CD4-positive, CD25-positive, alpha-beta regulatory T cell (primary cell): Measurements from ENCODE around the gene CSDE1. TPM values are rescaled to one million over a fixed set of nuclear protein-coding genes. Genes with fewer than 3 reads are reported as not detected.
"Not testable (repeated sequence)": the region's sequence is repeated elsewhere in the genome, so short reads cannot be mapped to it uniquely, and the experiment has no call there.

ENCODE experiments used
- ATAC-seq, 2 donors: fragments of 150-1000 bp; cut with Tn5 transposase; one replicate each; pipeline ENCODE4 v1.10.0; 2021; ENCODE audit warnings: low read depth in 2 of 2, moderate number of reproducible peaks in 2 of 2, moderate library complexity in 1 of 2
- DNase-seq, 3 donors: peaks; one replicate each; pipeline versions ENCODE4 v3.0.0 to v3.0.0-alpha.2; 2012 to 2022; ENCODE audit warnings: mixed read lengths in 1 of 3
- H3K27ac ChIP-seq: one replicate; pipeline ENCODE4 v1.7.0; 2013; ENCODE audit warnings: mild to moderate bottlenecking, low read length; ENCODE audit not compliant: insufficient read depth, poor library complexity, severe bottlenecking
- H3K27me3 ChIP-seq: one replicate; pipeline ENCODE4 v1.7.0; 2013; ENCODE audit warnings: low read length; ENCODE audit not compliant: control insufficient read depth, insufficient read depth
- H3K36me3 ChIP-seq: one replicate; pipeline ENCODE4 v1.7.0; 2013; ENCODE audit warnings: mild to moderate bottlenecking, low read length, moderate library complexity; ENCODE audit not compliant: control insufficient read depth, insufficient read depth
- H3K4me1 ChIP-seq: 2 replicates; pipeline ENCODE4 v1.7.0; 2013; ENCODE audit warnings: mild to moderate bottlenecking, low read length; ENCODE audit not compliant: insufficient read depth, control insufficient read depth, poor library complexity, severe bottlenecking
- H3K4me3 ChIP-seq: one replicate; pipeline ENCODE4 v1.7.0; 2013; ENCODE audit warnings: low read depth, mild to moderate bottlenecking, low read length, moderate library complexity
- H3K9me3 ChIP-seq, 2 experiments: 1 replicate in 1 of 2; 2 replicates in 1 of 2; pipeline ENCODE4 v1.7.0; 2013; ENCODE audit warnings: low read length in 2 of 2, mild to moderate bottlenecking in 1 of 2, moderate library complexity in 1 of 2; ENCODE audit not compliant: control insufficient read depth in 2 of 2
- H3K27ac Mint-ChIP-seq, 3 donors: one replicate each; pipeline ENCODE4 v1.8.0; 2020 to 2022; ENCODE audit warnings: mild to moderate bottlenecking in 3 of 3, mixed read lengths in 3 of 3, moderate library complexity in 2 of 3
- H3K27me3 Mint-ChIP-seq: one replicate; pipeline ENCODE4 v1.8.0; 2022; ENCODE audit warnings: mild to moderate bottlenecking, mixed read lengths
- H3K36me3 Mint-ChIP-seq: one replicate; pipeline ENCODE4 v1.8.0; 2020; ENCODE audit warnings: mixed read lengths
- H3K4me1 Mint-ChIP-seq, 4 donors: one replicate each; pipeline ENCODE4 v1.8.0; 2020 to 2022; ENCODE audit warnings: mixed read lengths in 4 of 4, mild to moderate bottlenecking in 1 of 4
- H3K4me3 Mint-ChIP-seq, 4 donors: one replicate each; pipeline ENCODE4 v1.8.0; 2020 to 2022; ENCODE audit warnings: mild to moderate bottlenecking in 4 of 4, mixed read lengths in 4 of 4, moderate library complexity in 3 of 4
- H3K9me3 Mint-ChIP-seq, 7 donors: one replicate each; pipeline ENCODE4 v1.8.0; 2020 to 2022; ENCODE audit warnings: mixed read lengths in 7 of 7, mild to moderate bottlenecking in 3 of 7, moderate library complexity in 2 of 7
- polyA plus RNA-seq, 4 donors: library from polyadenylated mRNA; unstranded; fragments of 300-500 nt; fragmentation: Illumina TruSeq; gene quantifications; one replicate each; pipeline ENCODE4 v1.2.3, GENCODE V29; 2021
- total RNA-seq: library from RNA; stranded (reverse); gene quantifications from one replicate; pipeline ENCODE4 v1.2.3, GENCODE V29; 2022

The CSDE1 gene
- total and polyA plus RNA-seq, 5 donors from 2014 or later, result 363 to 641 (median 367) TPM

DNA sequence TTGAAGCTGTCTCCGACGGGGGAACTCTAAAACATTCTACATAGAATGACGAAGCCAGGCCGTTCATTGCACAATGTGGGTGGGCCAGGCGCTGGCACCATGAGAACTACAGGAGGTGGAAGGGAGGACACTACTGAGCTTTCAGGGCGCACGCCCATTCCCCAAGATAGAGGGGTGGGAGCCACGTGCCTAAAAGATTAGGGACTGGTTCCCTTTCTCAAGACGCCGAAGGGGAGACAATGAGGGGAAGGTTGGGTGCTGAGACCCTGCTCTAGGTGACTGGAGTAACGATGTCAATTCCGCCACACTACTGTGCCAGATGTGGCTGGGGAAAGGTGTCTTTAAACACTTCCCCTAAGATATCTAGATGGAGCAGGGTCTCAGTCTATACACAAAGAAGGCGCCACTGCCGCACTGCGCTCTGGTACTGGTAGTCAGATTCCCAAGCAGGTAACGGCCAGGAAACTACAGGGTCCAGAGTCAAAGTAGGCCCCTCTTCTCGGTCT, 782 bp downstream of the CSDE1 start:
- Histone ChIP-seq H3K36me3 (no peaks in the 10 kb centered on the region), H3K9me3 (no peaks in the 10 kb centered on the region), H3K4me3 (peak overlapping the region; percentile 99), H3K4me1 (peaks cover 58% of the 10 kb centered on the region), H3K27me3 (no peaks in the 10 kb centered on the region), H3K27ac (peak overlapping the region; percentile 100)
- ATAC-seq, result no peak
- Mint-ChIP-seq H3K27me3 (peaks cover 12% of the 10 kb centered on the region), H3K9me3 (peaks cover 0 to 5% (median 0%) of the 10 kb centered on the region in 7 donors), H3K4me3 (peak overlapping the region; percentile 97 to 100 (median 98)), H3K27ac (peak overlapping the region; percentile 99 to 100 (median 100)), H3K4me1 (peaks cover 26 to 63% (median 56%) of the 10 kb centered on the region in 4 donors), H3K36me3 (no peaks in the 10 kb centered on the region)
- DNase-seq, result peak in 1 of 3 donors; percentile 3

DNA sequence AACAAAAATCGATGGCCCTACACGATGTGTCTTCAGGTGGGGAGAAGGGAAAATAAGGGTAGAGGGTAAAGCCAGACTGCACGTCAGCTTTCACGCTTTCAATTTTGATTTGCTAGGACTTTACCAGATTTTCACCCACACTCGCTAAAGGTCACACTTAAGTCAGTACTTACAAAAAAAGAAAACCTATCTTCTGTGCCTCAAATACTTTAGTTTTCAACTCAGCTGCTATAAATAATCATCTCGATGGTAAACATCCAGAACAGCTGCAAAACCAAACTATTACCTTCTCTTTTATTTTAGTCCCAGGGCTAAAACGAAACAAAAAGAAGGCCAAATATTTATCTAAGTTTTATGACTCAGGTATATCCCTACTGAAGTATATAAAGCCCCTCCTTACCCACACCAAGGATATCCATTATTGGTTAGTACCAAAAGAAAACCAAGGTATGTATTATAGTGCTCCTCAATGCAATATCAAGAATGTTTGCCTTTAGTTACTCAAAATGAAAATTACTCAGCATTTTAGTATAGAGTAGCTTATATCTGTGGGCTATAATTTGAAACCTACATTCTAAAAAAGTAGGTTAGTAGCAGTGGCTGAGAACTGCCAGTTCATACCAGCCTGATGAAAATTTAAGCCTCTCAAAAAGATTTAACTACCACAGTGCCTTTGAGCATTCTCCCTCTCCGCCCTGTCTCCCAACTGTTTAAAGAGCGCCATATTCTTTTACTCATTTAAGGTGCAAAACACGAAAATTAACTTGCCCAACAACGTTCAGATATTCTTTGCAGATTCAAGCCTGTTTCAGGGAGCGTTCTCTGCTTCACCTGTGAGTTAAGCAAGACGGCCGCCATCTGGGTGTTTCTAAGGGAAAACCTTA, 1.5 kb downstream of the CSDE1 start:
- Histone ChIP-seq H3K36me3 (no peaks in the 10 kb centered on the region), H3K4me1 (peaks cover 66% of the 10 kb centered on the region), H3K9me3 (no peaks in the 10 kb centered on the region), H3K4me3 (peak overlapping the region; percentile 99), H3K27ac (peak overlapping the region; percentile 100), H3K27me3 (no peaks in the 10 kb centered on the region)
- Mint-ChIP-seq H3K27ac (peak overlapping the region; percentile 89 to 100 (median 100)), H3K36me3 (no peaks in the 10 kb centered on the region), H3K27me3 (peaks cover 12% of the 10 kb centered on the region), H3K4me3 (peak overlapping the region; percentile 97 to 100 (median 98)), H3K9me3 (peaks cover 0 to 5% (median 0%) of the 10 kb centered on the region in 7 donors), H3K4me1 (peaks cover 34 to 70% (median 63%) of the 10 kb centered on the region in 4 donors)
- no peak for ATAC-seq
- DNase-seq, result peak in 2 of 3 donors; percentile 34 to 52

DNA sequence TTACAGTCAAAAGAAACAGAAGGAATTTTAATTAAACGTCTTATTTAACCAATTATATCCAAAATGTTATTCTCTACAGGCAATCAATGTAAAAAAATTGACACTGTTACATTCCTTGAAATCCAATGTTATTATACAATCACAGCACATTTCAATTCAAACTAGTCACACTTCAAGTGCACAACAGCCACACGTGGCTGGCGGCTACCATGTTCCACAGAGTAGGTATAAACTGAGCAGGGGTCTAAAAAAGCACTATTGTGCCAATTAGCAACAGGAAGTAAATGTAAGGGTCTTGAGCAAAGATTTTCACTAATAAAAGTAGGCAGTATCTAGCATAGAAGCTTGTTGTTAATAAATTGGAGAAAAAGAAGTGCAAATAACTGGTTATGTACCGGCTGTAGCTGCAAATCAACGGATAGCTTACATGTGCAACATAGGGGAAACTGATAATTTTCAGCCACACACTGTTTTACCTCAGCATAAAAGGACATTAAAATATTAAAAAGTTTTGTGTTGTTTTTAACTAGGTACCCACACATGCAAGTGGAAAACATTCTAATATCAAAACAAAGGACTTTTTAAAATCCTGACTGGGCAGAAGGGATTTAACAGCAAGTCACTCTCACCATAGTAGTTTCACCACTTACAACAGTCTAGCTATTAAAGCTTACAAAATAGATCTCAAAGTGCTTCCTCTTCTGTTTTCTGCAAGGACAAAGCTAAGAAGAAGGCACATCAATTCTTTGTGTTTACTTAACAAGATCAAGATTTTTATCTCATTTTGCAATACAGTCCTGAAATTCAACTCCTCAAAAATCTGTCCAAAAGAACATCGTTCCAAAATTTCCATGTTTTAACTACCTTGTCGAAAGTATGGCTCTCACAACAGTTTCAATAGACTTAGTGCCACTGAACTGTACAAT, 2.5 kb downstream of the CSDE1 start:
- Histone ChIP-seq H3K36me3 (peaks cover 6% of the 10 kb centered on the region), H3K27ac (peak overlapping the region; percentile 100), H3K4me1 (peaks cover 75% of the 10 kb centered on the region), H3K4me3 (peak overlapping the region; percentile 99), H3K27me3 (no peaks in the 10 kb centered on the region), H3K9me3 (no peaks in the 10 kb centered on the region)
- peaks cover 44 to 80% (median 72%) of the 10 kb centered on the region in 4 donors for H3K4me1 Mint-ChIP-seq
- H3K9me3 Mint-ChIP-seq, result peaks cover 0 to 5% (median 0%) of the 10 kb centered on the region in 7 donors
- peak overlapping the region; percentile 50 to 100 (median 85) for H3K27ac Mint-ChIP-seq
- ATAC-seq, result no peak
- H3K4me3 Mint-ChIP-seq, result peak overlapping the region; percentile 97 to 100 (median 98)
- H3K36me3 Mint-ChIP-seq, result peaks cover 1% of the 10 kb centered on the region
- peaks cover 12% of the 10 kb centered on the region for H3K27me3 Mint-ChIP-seq
- DNase-seq, result no peak

DNA sequence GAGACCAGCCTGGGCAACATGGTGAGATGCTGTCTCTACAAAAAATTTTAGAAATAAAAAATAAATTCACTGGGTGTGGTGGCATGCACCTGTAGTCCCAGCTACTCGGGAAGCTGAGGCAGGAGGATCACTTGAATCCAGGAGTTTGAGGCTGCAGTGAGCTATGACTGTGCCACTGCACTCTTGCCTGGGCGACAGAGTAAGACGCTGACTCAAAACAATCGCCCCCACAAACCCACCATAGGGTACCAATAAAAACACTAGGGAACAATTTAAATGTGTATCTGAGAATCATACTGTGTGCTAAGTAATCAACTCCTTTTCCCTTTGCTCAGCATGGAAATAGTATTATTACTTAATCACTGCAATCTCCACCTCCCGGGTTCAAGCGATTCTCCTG, 4.1 kb downstream of the CSDE1 start:
- Mint-ChIP-seq H3K36me3 (peaks cover 14% of the 10 kb centered on the region), H3K27me3 (peaks cover 12% of the 10 kb centered on the region), H3K27ac (peak overlapping the region; percentile 31 to 100 (median 35)), H3K4me1 (peaks cover 54 to 93% (median 85%) of the 10 kb centered on the region in 4 donors), H3K4me3 (peak overlapping the region; percentile 97 to 100 (median 98))
- not testable (repeated sequence) for H3K27me3 ChIP-seq, DNase-seq, H3K9me3 Mint-ChIP-seq, H3K9me3 ChIP-seq, ATAC-seq
- H3K4me1 ChIP-seq, result peaks cover 82% of the 10 kb centered on the region
- H3K27ac ChIP-seq, result peak overlapping the region; percentile 100
- H3K4me3 ChIP-seq, result peak overlapping the region; percentile 99
- H3K36me3 ChIP-seq, result peaks cover 20% of the 10 kb centered on the region

DNA sequence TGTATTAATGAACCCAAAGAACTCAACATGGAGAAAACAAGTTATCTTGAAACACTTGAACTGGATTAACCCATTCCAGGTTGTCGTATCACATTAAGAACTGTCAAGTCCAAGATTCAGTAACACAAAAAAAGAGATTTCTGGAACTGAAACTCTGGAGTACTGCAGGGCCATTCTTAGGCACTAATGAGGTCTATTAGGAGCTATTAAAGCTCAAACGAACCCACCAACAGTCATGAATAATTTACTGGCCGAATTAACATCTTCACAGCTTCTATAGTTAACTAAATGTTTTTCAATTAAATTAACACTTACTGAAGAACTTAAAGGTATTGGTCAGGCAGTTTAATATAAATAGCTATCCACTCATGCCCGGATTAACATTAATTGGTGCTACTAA, 4.6 kb downstream of the CSDE1 start:
- no peaks in the 10 kb centered on the region for H3K27me3 ChIP-seq
- DNase-seq (no peak), ATAC-seq (no peak)
- Mint-ChIP-seq H3K9me3 (no peaks in the 10 kb centered on the region), H3K4me1 (peaks cover 57 to 97% (median 86%) of the 10 kb centered on the region in 4 donors), H3K27ac (peak overlapping the region in 1 of 3 donors; percentile 35), H3K36me3 (peaks cover 19% of the 10 kb centered on the region), H3K27me3 (peaks cover 12% of the 10 kb centered on the region), H3K4me3 (peak overlapping the region; percentile 54 to 98 (median 77))
- H3K9me3 ChIP-seq, result no peaks in the 10 kb centered on the region
- peak overlapping the region; percentile 99 for H3K4me3 ChIP-seq
- H3K4me1 ChIP-seq, result peaks cover 83% of the 10 kb centered on the region
- no peak overlapping the region for H3K27ac ChIP-seq
- peaks cover 26% of the 10 kb centered on the region for H3K36me3 ChIP-seq

DNA sequence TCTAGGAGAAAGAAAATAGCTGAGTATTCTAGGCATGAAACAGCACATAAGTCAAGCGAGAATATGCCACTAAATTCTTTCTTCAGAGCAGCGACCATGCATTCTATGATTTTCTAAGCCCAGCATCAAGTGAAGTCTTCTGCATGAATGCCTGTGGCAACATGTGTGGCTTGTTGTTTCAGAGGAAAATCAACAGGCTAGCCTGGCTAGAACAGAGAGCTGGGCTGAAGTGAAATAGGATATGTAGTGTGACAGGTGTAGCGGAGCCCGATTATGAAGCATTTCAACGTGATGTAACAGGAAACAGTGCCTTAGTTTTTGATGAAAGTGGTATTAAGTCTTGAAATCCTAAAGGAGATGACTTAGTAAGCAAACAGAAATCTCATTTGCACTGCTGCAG, 7.0 kb downstream of the CSDE1 start:
- Mint-ChIP-seq H3K36me3 (peaks cover 34% of the 10 kb centered on the region), H3K4me1 (peaks cover 67 to 96% (median 87%) of the 10 kb centered on the region in 4 donors), H3K27ac (no peak overlapping the region), H3K27me3 (no peaks in the 10 kb centered on the region), H3K4me3 (peak overlapping the region; percentile 10 to 98 (median 69)), H3K9me3 (no peaks in the 10 kb centered on the region)
- ATAC-seq (no peak), DNase-seq (peak in 1 of 3 donors; percentile 11)
- Histone ChIP-seq H3K36me3 (peaks cover 48% of the 10 kb centered on the region), H3K4me3 (peak overlapping the region; percentile 61), H3K9me3 (no peaks in the 10 kb centered on the region), H3K4me1 (peaks cover 82% of the 10 kb centered on the region), H3K27ac (no peak overlapping the region), H3K27me3 (no peaks in the 10 kb centered on the region)

DNA sequence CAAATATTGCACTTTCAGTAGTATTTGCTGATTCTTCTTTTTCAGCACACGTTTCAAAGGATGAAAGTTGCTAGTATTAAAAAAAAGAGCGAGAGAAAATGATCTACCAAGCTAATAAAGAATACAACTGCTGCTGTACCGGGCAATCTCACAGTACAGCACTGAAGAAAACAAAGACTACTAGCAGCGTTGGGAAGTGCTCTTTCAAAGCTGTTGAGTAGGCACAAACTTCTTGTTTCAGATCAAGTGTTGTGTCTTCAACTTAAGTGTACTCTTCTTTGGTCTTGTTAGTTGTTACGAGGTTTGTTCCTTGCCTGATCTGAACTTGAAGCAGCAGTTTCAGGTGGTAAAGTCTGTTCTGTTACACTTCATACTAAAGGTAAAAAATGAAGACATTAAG, 7.9 kb downstream of the CSDE1 start:
- Mint-ChIP-seq H3K27me3 (no peaks in the 10 kb centered on the region), H3K4me1 (peaks cover 75 to 96% (median 85%) of the 10 kb centered on the region in 4 donors), H3K36me3 (peaks cover 38% of the 10 kb centered on the region), H3K4me3 (peak overlapping the region in 3 of 4 donors; percentile 66 to 98 (median 72)), H3K27ac (peak overlapping the region in 1 of 3 donors; percentile 22), H3K9me3 (no peaks in the 10 kb centered on the region)
- Histone ChIP-seq H3K9me3 (no peaks in the 10 kb centered on the region), H3K4me3 (peak overlapping the region; percentile 61), H3K4me1 (peaks cover 73% of the 10 kb centered on the region), H3K27ac (no peak overlapping the region), H3K27me3 (no peaks in the 10 kb centered on the region), H3K36me3 (peaks cover 52% of the 10 kb centered on the region)
- ATAC-seq (no peak), DNase-seq (no peak)
